Measurements from ENCODE around the gene H2BK1.

The H2BK1 gene

GRCh38 chr7:151175793-151176311, 34.4 kb downstream of the H2BK1 start:
- no peak for DNase-seq

- no peak for DNase-seq
Measured at GRCh38 chr7:151175047-151175792, 35.1 kb downstream of the H2BK1 start.

- peak; percentile 65 for DNase-seq
Measured at GRCh38 chr7:151174246-151175046, 35.8 kb downstream of the H2BK1 start.

- no peak for DNase-seq
Measured at GRCh38 chr7:151173386-151174245, 36.7 kb downstream of the H2BK1 start.

- peak; percentile 69 for DNase-seq
Measured at GRCh38 chr7:151172273-151173141, 37.8 kb downstream of the H2BK1 start.

GRCh38 chr7:151168787-151169162, 41.5 kb downstream of the H2BK1 start:
- no peak for DNase-seq

GRCh38 chr7:151168003-151168786, 42.1 kb downstream of the H2BK1 start:
- no peak for DNase-seq

- DNase-seq = no peak
Measured at GRCh38 chr7:151167197-151167961, 42.9 kb downstream of the H2BK1 start, which contains the start of gene GBX1. Gene GBX1 (minus strand): TSS chr7:151167694. CDS start chr7:151167548, 146 bp downstream.

GRCh38 chr7:151166629-151167196, 43.6 kb downstream of the H2BK1 start:
- no peak for DNase-seq

GRCh38 chr7:151161757-151162156, 48.5 kb downstream of the H2BK1 start:
- no peak for DNase-seq

Data from NCI-H1048 (cell line).